Keratinocyte (primary cell): Measurements from ENCODE around the gene DAZL. TPM values are rescaled to one million over a fixed set of nuclear protein-coding genes. Genes with fewer than 3 reads are reported as not detected.

Experiments used
- DNase-seq: peaks from one replicate; pipeline ENCODE4 v3.0.0-alpha.2; 2011; ENCODE audit warnings: low read depth, missing footprints, low spot score
- FAIRE-seq: peaks from 2 replicates; lab custom pipeline; 2011; peaks lifted over from hg19 to GRCh38; lab: Jason Lieb, UNC
- H2AFZ ChIP-seq: 2 replicates; pipeline ENCODE4 v1.6.0; 2012; ENCODE audit warnings: low read length, control low read depth, inconsistent platforms; ENCODE audit not compliant: control insufficient read depth
- H3K27ac ChIP-seq: 2 replicates; pipeline ENCODE4 v1.5.1; 2011; ENCODE audit warnings: low read length; ENCODE audit not compliant: control insufficient read depth, insufficient read depth
- H3K27me3 ChIP-seq: 3 replicates; pipeline ENCODE4 v1.6.0; 2011; ENCODE audit warnings: low read length; ENCODE audit not compliant: control insufficient read depth, insufficient read depth; ENCODE audit errors: extremely low read depth
- H3K36me3 ChIP-seq, 2 experiments: 2 replicates in 1 of 2; 3 replicates in 1 of 2; pipeline ENCODE4 v1.5.1; 2011; ENCODE audit warnings: low read length in 2 of 2, mild to moderate bottlenecking in 1 of 2; ENCODE audit not compliant: control insufficient read depth in 2 of 2, insufficient read depth in 2 of 2; ENCODE audit errors: extremely low read depth in 1 of 2
- H3K4me1 ChIP-seq: 3 replicates; pipeline ENCODE4 v1.5.1; 2011; ENCODE audit warnings: low read length; ENCODE audit not compliant: control insufficient read depth, insufficient read depth; ENCODE audit errors: extremely low read depth
- H3K4me2 ChIP-seq: 3 replicates; pipeline ENCODE4 v1.6.0; 2011; ENCODE audit warnings: low read depth, low read length; ENCODE audit not compliant: control insufficient read depth, insufficient read depth; ENCODE audit errors: extremely low read depth
- H3K4me3 ChIP-seq, 3 experiments: fragments of 200-600 bp in 1 of 3; sonication (generic) in 1 of 3; 2 replicates in 2 of 3; 3 replicates in 1 of 3; pipeline ENCODE4 v1.5.1; 2011 to 2016; ENCODE audit warnings: low read length in 3 of 3, mild to moderate bottlenecking in 3 of 3, control low read depth in 2 of 3, inconsistent platforms in 1 of 3, low read depth in 1 of 3, mixed read lengths in 1 of 3, mixed run types in 1 of 3, moderate library complexity in 1 of 3; ENCODE audit not compliant: control insufficient read depth in 2 of 3, insufficient read depth in 2 of 3; ENCODE audit errors: extremely low read depth in 1 of 3
- H3K79me2 ChIP-seq: 2 replicates; pipeline ENCODE4 v1.6.0; 2012; ENCODE audit warnings: low read length; ENCODE audit not compliant: control insufficient read depth, insufficient read depth
- H3K9ac ChIP-seq: 3 replicates; pipeline ENCODE4 v1.6.0; 2011; ENCODE audit warnings: low read length; ENCODE audit not compliant: control insufficient read depth, insufficient read depth; ENCODE audit errors: extremely low read depth
- H3K9me1 ChIP-seq: 3 replicates; pipeline ENCODE4 v1.6.0; 2011; ENCODE audit warnings: low read length; ENCODE audit not compliant: control insufficient read depth, insufficient read depth; ENCODE audit errors: extremely low read depth
- H3K9me3 ChIP-seq: 2 replicates; pipeline ENCODE4 v1.5.1; 2012; ENCODE audit warnings: low read depth, low read length; ENCODE audit not compliant: control insufficient read depth
- H4K20me1 ChIP-seq: 3 replicates; pipeline ENCODE4 v1.6.0; 2011; ENCODE audit warnings: low read length; ENCODE audit not compliant: control insufficient read depth, insufficient read depth; ENCODE audit errors: extremely low read depth
- CTCF ChIP-seq, 3 experiments: IDR thresholded peaks in 1 of 3; conservative IDR thresholded peaks in 1 of 3; optimal IDR thresholded peaks in 1 of 3; 2 replicates in 2 of 3; 3 replicates in 1 of 3; pipeline versions ENCODE3 to v1.5.1; 2011; ENCODE audit warnings: low read length in 3 of 3, mild to moderate bottlenecking in 3 of 3, moderate library complexity in 2 of 3, control low read depth in 1 of 3, inconsistent platforms in 1 of 3; ENCODE audit not compliant: insufficient read depth in 2 of 3; ENCODE audit errors: extremely low read depth in 1 of 3
- EZH2 ChIP-seq: IDR thresholded peaks from one replicate; pipeline ENCODE4 v1.6.1; 2012; ENCODE audit warnings: inconsistent platforms, mild to moderate bottlenecking, low read length, moderate library complexity
- dilution Hi-C: fragments of 300-500 bp; cut with MboI; formaldehyde crosslinking; loops from one replicate; pipeline ENCODE4 v1.7.0; 2020; ENCODE audit warnings: low sequenced_read_pairs; ENCODE audit not compliant: extremely low pct_ligation_motif_present
- polyA plus RNA-seq, 5 experiments: library from polyadenylated mRNA; depleted of rRNA in 3 of 5; stranded (reverse) in 3 of 5; stranded (forward) in 1 of 5; unstranded in 1 of 5; fragments of >200 nt; gene quantifications; 1 replicate in 1 of 5; 2 replicates in 3 of 5; 3 replicates in 1 of 5; pipeline versions ENCODE4 v1.2.1 to v1.2.3, GENCODE V29; 2011 to 2012; ENCODE audit warnings: missing spikeins in 2 of 5, low read depth in 1 of 5, low replicate concordance in 1 of 5

DAZL gene
- polyA plus RNA-seq, 1 donor (not counting 4 experiments of a cell fraction or from before 2014, with no cell fraction given), result not detected

GRCh38 chr3:16552757-16553156 lies 52.5 kb downstream of the DAZL start:
- Histone ChIP-seq H3K27me3 (peaks cover 6% of the 10 kb centered on the region), H3K4me1 (peaks cover 22% of the 10 kb centered on the region), H3K79me2 (no peaks in the 10 kb centered on the region), H3K27ac (no peak overlapping the region), H3K36me3 (no peaks in the 10 kb centered on the region), H3K4me3 (no peak overlapping the region), H3K9me1 (no peaks in the 10 kb centered on the region), H3K4me2 (no peak overlapping the region), H2AFZ (no peak overlapping the region), H4K20me1 (no peaks in the 10 kb centered on the region), H3K9ac (no peak overlapping the region), H3K9me3 (no peaks in the 10 kb centered on the region)
- dilution Hi-C loops, result no loop called here
- DNase-seq (no peak), FAIRE-seq (no peak)
- TF ChIP-seq EZH2 (no peak), CTCF (optimal IDR thresholded peaks at IDR 0.05 in 1 of 3, IDR thresholded peaks at IDR 0.05 in 1 of 3, conservative IDR thresholded peaks at IDR 0.05 in 1 of 3; ENCODE audit: extremely low read depth in 1 of 3, insufficient read depth in 2 of 3, low read length in 3 of 3) (no peak)

GRCh38 chr3:16551342-16551976 lies 53.8 kb downstream of the DAZL start:
- no peak for FAIRE-seq
- peaks cover 22% of the 10 kb centered on the region for H3K4me1 ChIP-seq
- peak overlapping the region; percentile 78 for H3K4me2 ChIP-seq

More at GRCh38 chr3:16551342-16551976, 53.8 kb downstream of the DAZL start:
- H3K9me3 ChIP-seq, result no peaks in the 10 kb centered on the region
- H3K79me2 ChIP-seq, result no peaks in the 10 kb centered on the region
- H3K27ac ChIP-seq, result no peak overlapping the region
- no peak for TF ChIP-seq EZH2
- no peak for TF ChIP-seq CTCF (optimal IDR thresholded peaks at IDR 0.05 in 1 of 3, IDR thresholded peaks at IDR 0.05 in 1 of 3, conservative IDR thresholded peaks at IDR 0.05 in 1 of 3; ENCODE audit: extremely low read depth in 1 of 3, insufficient read depth in 2 of 3, low read length in 3 of 3)
- dilution Hi-C loops, result no loop called here
- no peaks in the 10 kb centered on the region for H4K20me1 ChIP-seq
- H3K9ac ChIP-seq, result no peak overlapping the region
- DNase-seq, result no peak
- H2AFZ ChIP-seq, result no peak overlapping the region
- no peaks in the 10 kb centered on the region for H3K36me3 ChIP-seq
- H3K9me1 ChIP-seq, result no peaks in the 10 kb centered on the region
- no peak overlapping the region for H3K4me3 ChIP-seq
- H3K27me3 ChIP-seq, result peaks cover 3% of the 10 kb centered on the region
